Brain pericyte (primary cell): Measurements from ENCODE around the gene ATP13A3.

Experiments used
- DNase-seq: peaks from one replicate; pipeline ENCODE4 v3.0.0-alpha.2; 2012; ENCODE audit warnings: low read depth, low spot score

The ATP13A3 gene

GRCh38 chr3:194475138-194475932, 11.5 kb downstream of the ATP13A3 start:
- no peak for DNase-seq

GRCh38 chr3:194474675-194475074, 12.1 kb downstream of the ATP13A3 start:
- no peak for DNase-seq

GRCh38 chr3:194472290-194472920, 14.4 kb downstream of the ATP13A3 start:
- peak; percentile 29 for DNase-seq

- no peak for DNase-seq
These were observed 14.9 kb downstream of the ATP13A3 start for GRCh38 chr3:194471863-194472262.

- no peak for DNase-seq
These were observed 16.2 kb downstream of the ATP13A3 start for GRCh38 chr3:194470615-194471014.

- DNase-seq = no peak
These were observed 16.8 kb downstream of the ATP13A3 start for GRCh38 chr3:194469977-194470376.

- no peak for DNase-seq
These were observed 18.7 kb downstream of the ATP13A3 start for GRCh38 chr3:194468086-194468485.

GRCh38 chr3:194466761-194467356, 19.9 kb downstream of the ATP13A3 start:
- no peak for DNase-seq

- DNase-seq = no peak
These were observed 20.8 kb downstream of the ATP13A3 start for GRCh38 chr3:194465920-194466570.

GRCh38 chr3:194465246-194465645, 21.6 kb downstream of the ATP13A3 start:
- no peak for DNase-seq

- no peak for DNase-seq
These were observed 22.1 kb downstream of the ATP13A3 start for GRCh38 chr3:194464692-194465091.

- no peak for DNase-seq
These were observed 23.9 kb downstream of the ATP13A3 start for GRCh38 chr3:194462936-194463335.

- no peak for DNase-seq
These were observed 26.2 kb downstream of the ATP13A3 start for GRCh38 chr3:194460566-194460965.

- no peak for DNase-seq
These were observed 28.7 kb downstream of the ATP13A3 start for GRCh38 chr3:194458131-194458530.

GRCh38 chr3:194455481-194455880, 31.3 kb downstream of the ATP13A3 start:
- DNase-seq = no peak

GRCh38 chr3:194450341-194450740, 36.5 kb downstream of the ATP13A3 start:
- no peak for DNase-seq

- DNase-seq = no peak
These were observed 36.9 kb downstream of the ATP13A3 start for GRCh38 chr3:194449913-194450312.

- no peak for DNase-seq
These were observed 39.1 kb downstream of the ATP13A3 start for GRCh38 chr3:194447657-194448056.

GRCh38 chr3:194447161-194447560, 39.6 kb downstream of the ATP13A3 start:
- no peak for DNase-seq

GRCh38 chr3:194446754-194447153, 40.0 kb downstream of the ATP13A3 start:
- DNase-seq = no peak

GRCh38 chr3:194446172-194446571, 40.6 kb downstream of the ATP13A3 start:
- no peak for DNase-seq

- DNase-seq = no peak
These were observed 42.9 kb downstream of the ATP13A3 start for GRCh38 chr3:194443901-194444300.
